Measurements from ENCODE around the gene DDN. TPM values are rescaled to one million over a fixed set of nuclear protein-coding genes. Genes with fewer than 3 reads are reported as not detected.

Gene DDN
- total RNA-seq, 2 experiments from 2014 or later = 0.10 to 0.17 TPM

DNA sequence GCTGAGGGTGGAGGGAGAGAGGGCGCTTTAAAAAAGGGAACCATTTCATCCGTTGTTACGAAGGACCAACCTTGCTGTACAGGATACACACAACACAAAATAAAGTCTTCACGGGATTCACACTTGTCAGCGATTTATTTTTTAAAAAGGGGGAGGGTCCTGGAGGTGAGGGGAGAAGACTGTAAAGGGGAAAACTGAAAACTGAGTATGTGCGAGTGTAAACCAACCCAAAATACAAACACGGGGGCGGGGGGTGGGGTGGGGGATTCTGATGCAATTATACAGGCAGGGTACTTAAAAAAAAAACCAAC is 19.9 kb upstream of the DDN start:
- Mint-ChIP-seq H3K4me1 (peaks cover 43% of the 10 kb centered on the region), H3K9me3 (no peaks in the 10 kb centered on the region), H3K27ac (peak overlapping the region; percentile 99), H3K36me3 (ENCODE audit: low read depth) (peaks cover 34% of the 10 kb centered on the region), H3K4me3 (peak overlapping the region; percentile 95), H3K27me3 (no peaks in the 10 kb centered on the region)
- ChIA-PET CTCF (interaction anchor here (0.5 to 3.0 kb wide), 11 partner anchors 11 to 271 kb away, joined by 3 to 17 read pairs (median 4); partner anchors contain the start of genes DDN and FKBP11), POLR2A (no interaction called here)
- DNase-seq = no peak

DNA sequence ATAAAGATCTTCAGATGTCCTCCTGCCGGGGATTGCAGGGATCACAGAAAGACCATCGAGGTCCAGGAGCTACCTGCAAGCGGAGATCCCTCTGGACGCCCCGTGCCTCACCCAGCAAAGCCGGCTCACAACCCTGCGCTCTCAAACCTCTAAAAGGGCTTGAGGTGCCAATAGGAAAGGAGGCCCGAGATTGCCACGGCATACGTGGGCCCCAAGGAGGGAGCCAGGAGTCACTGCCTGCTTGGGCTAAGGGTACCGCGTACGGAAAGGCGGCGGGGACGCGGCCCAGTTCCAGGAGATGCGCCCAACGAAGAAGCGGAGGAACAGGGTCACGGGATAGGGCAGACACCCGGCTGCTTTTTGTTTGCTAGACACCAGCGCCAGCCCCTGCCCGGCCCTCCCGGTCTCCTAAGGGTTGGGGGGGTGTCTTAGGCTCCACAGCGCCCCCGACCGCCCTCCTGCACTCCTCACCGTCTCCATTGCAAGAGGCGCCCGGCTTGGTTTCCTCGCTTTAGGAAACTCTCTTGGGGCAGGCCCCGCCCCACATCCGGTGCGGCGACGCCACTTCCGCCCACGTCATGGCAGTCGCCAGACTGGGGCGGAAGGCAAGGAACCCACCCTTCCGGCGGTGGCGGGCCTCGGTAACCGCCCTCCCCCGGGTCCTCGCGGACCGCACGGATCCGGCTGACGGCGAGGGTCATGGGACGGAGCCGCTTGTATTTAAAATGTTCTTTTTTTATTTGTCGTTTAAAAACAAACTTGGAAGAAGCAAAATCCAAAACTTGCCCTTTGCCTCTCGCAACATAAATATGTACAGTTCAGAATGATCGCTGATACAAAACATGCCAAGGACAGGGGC is 19.3 kb upstream of the DDN start, which contains the start of gene PRKAG1:
Gene PRKAG1 (minus strand): TSS at position 516 of the 859 bp plus-strand sequence. CDS start 36 bp downstream, at position 480.
- H3K27ac Mint-ChIP-seq = peak within 1 kb of the TSS; percentile 99
- POLR2A ChIA-PET = no interaction called here

DNA sequence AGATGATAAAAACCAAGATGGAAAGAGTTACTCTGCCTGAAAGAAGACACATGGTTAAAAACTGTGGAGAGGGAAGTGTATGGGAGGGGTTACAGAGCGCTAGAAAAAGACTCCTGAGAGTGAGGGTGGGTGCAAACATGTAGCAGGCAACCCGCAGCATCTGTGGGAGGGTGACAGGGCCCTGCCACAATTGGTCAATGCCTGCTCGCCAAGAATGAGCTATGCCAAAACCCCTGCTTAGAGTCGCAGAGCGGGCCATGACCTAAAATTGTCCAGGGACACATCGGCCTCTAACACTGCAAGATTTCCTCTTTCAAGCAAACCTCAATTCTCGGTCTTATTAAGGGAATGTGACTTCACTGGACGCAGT is 18.7 kb upstream of the DDN start:
- POLR2A ChIA-PET = no interaction called here
- DNase-seq = peak; percentile 33
- H3K4me3 Mint-ChIP-seq = peak overlapping the region; percentile 95
- peaks cover 34% of the 10 kb centered on the region for H3K36me3 Mint-ChIP-seq (ENCODE audit: low read depth)
- no peaks in the 10 kb centered on the region for H3K9me3 Mint-ChIP-seq
- no peaks in the 10 kb centered on the region for H3K27me3 Mint-ChIP-seq
- CTCF ChIA-PET = interaction anchor here (1.0 to 2.4 kb wide), 6 partner anchors 13 to 165 kb away, joined by 3 to 8 read pairs (median 6); no protein-coding TSS in a partner anchor
- H3K27ac Mint-ChIP-seq = peak overlapping the region; percentile 99
- peaks cover 43% of the 10 kb centered on the region for H3K4me1 Mint-ChIP-seq

More for the DNA sequence above, 19.3 kb upstream of the DDN start, which contains the start of gene PRKAG1:
- Mint-ChIP-seq H3K4me3 (peak within 1 kb of the TSS; percentile 95), H3K27me3 (no peaks in the 10 kb centered on the region), H3K9me3 (no peaks in the 10 kb centered on the region), H3K36me3 (ENCODE audit: low read depth) (peaks cover 33% of the 10 kb centered on the region), H3K4me1 (peaks cover 43% of the 10 kb centered on the region)
- CTCF ChIA-PET = interaction anchor here (0.5 to 3.0 kb wide), 11 partner anchors 11 to 165 kb away, joined by 3 to 17 read pairs (median 5); partner anchors contain the start of gene DDN
- DNase-seq = peak; percentile 97

DNA sequence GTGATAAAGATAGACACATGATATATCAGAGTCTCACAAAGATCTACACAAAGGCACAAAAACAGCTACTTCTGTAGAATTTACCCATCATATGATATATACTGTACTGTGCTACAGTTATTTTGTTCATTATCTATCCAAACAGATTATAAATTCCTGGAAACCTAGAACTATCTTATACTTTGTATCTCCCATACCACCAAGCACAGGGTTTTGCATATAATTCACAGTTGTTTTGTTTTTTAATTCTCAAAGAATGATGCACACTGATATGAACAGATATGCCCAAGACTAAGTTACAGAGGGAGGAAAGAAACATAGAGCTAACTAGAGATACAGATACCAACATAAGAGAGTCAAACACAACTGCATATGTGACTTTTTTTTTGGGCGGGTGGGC is 16.0 kb upstream of the DDN start:
- H3K36me3 Mint-ChIP-seq (ENCODE audit: low read depth) = peaks cover 32% of the 10 kb centered on the region
- no peak overlapping the region for H3K4me3 Mint-ChIP-seq

DNA sequence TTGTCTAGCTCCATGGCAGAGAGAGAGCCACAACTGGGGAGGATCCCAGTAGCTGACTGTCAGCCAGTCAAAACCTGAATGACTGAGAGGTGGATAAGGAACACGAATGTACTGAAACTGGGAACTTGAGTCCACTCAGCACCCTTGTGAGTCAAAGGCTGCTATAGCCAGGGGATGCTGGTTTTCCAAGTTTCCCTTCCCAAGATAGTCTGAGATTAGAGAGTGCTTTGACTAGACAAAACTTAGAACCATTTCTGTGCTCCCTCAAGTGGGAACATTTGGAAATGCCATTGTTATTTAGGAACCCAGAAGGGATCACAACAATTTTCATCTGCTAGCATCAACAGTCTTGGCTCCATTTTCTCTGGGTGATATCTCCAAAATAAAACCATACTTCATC is 15.4 kb upstream of the DDN start:
- no peak for DNase-seq
- peaks cover 37% of the 10 kb centered on the region for H3K4me1 Mint-ChIP-seq
- no peak overlapping the region for H3K27ac Mint-ChIP-seq
- no peaks in the 10 kb centered on the region for H3K9me3 Mint-ChIP-seq
- ChIA-PET CTCF (interaction anchor here (0.9 to 5.0 kb wide), 4 partner anchors 10 to 78 kb away, joined by 3 to 36 read pairs (median 4); partner anchors contain the start of gene DDN), POLR2A (no interaction called here)
- H3K27me3 Mint-ChIP-seq = no peaks in the 10 kb centered on the region
- H3K36me3 Mint-ChIP-seq (ENCODE audit: low read depth) = peaks cover 35% of the 10 kb centered on the region
- H3K4me3 Mint-ChIP-seq = no peak overlapping the region

More for the DNA sequence above, 16.0 kb upstream of the DDN start:
- no peaks in the 10 kb centered on the region for H3K9me3 Mint-ChIP-seq
- DNase-seq = no peak
- peaks cover 43% of the 10 kb centered on the region for H3K4me1 Mint-ChIP-seq
- ChIA-PET CTCF (interaction anchor here (1.2 to 5.0 kb wide), 4 partner anchors 10 to 28 kb away, joined by 3 to 36 read pairs (median 5); partner anchors contain the start of gene DDN), POLR2A (no interaction called here)
- no peaks in the 10 kb centered on the region for H3K27me3 Mint-ChIP-seq
- H3K27ac Mint-ChIP-seq = no peak overlapping the region

DNA sequence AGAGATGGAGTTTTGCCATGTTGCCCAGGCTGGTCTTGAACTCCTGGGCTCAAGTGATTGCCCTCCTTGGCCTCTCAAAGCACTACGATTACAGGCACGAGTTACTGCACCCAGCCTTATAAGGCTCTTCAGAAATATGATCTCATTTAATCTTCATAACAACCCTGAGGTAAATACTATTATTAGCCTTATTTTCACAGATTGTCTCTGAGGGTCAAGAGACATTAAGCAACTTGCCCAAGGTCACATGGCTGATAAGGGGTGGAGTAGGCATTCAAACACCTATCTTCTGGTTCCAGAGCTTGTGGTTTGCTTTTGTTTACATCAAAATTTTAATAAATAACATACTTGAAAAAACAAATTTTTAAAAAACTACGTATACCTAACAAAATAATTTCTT is 14.3 kb upstream of the DDN start:
- Mint-ChIP-seq H3K27ac (no peak overlapping the region), H3K27me3 (no peaks in the 10 kb centered on the region), H3K4me1 (peaks cover 30% of the 10 kb centered on the region), H3K9me3 (no peaks in the 10 kb centered on the region), H3K4me3 (no peak overlapping the region), H3K36me3 (ENCODE audit: low read depth) (peaks cover 34% of the 10 kb centered on the region)
- CTCF ChIA-PET = interaction anchor here (2.1 to 5.0 kb wide), 3 partner anchors 15 to 25 kb away, joined by 4 to 36 read pairs (median 9); partner anchors contain the start of gene DDN
- no peak for DNase-seq
- POLR2A ChIA-PET = no interaction called here

DNA sequence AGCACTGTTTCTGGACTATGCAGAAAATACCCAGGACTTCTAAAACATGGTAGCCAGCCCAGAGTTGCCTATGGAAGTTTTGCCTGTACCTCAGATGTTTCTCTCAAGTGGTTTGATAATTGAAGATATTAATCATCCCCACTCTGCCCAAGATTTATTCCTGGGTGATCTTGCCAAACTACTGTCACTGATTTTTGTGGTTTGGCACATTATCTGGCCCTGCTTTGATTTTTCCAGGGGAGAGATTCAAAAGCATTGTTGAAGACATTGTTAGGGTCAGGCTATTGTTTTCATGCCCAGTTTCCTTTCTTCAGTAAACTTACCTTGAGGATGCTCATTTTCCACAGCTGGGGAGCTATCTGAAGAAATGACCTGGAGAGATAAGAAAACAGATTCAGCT is 13.6 kb upstream of the DDN start:
- H3K36me3 Mint-ChIP-seq (ENCODE audit: low read depth) = peaks cover 32% of the 10 kb centered on the region
- CTCF ChIA-PET = interaction anchor here (0.7 to 5.0 kb wide), 3 partner anchors 10 to 25 kb away, joined by 3 to 36 read pairs (median 9); partner anchors contain the start of gene DDN
- H3K4me1 Mint-ChIP-seq = peaks cover 27% of the 10 kb centered on the region
- POLR2A ChIA-PET = no interaction called here
- no peak overlapping the region for H3K27ac Mint-ChIP-seq
- no peaks in the 10 kb centered on the region for H3K9me3 Mint-ChIP-seq
- DNase-seq = no peak
- no peak overlapping the region for H3K4me3 Mint-ChIP-seq
- H3K27me3 Mint-ChIP-seq = no peaks in the 10 kb centered on the region

DNA sequence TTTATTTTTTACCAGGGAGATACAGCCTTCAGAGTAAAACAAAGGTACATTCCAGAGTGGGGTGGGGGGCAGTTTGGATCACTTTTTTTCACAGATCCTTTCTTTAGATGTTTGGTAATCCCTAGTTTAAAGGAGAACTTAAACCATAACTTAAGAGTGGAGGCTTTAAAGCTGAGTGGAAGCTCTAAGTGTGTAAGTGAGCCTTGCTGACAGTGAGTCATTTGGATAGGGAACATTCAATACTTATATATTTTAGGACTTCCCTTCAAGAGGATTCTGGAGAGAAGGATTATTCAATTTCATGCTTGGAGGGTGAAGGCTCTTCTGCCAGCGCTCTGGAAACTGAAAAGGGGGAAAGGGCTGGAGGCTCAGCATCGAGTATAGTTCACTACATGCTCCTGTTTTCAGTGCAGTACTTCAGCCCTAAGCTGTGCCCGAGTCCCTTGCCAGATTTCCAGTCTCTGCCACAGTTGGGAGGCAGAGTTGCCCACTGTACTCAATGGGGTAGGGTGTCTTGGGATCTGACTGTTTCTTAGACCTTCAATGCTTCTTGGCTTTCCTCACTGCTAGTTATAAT is 11.0 kb upstream of the DDN start:
- no peaks in the 10 kb centered on the region for H3K27me3 Mint-ChIP-seq
- H3K4me3 Mint-ChIP-seq = no peak overlapping the region
- CTCF ChIA-PET = no interaction called here
- no peaks in the 10 kb centered on the region for H3K9me3 Mint-ChIP-seq
- DNase-seq = no peak
- H3K27ac Mint-ChIP-seq = no peak overlapping the region
- POLR2A ChIA-PET = no interaction called here
- H3K36me3 Mint-ChIP-seq (ENCODE audit: low read depth) = peaks cover 18% of the 10 kb centered on the region
- H3K4me1 Mint-ChIP-seq = peaks cover 5% of the 10 kb centered on the region

DNA sequence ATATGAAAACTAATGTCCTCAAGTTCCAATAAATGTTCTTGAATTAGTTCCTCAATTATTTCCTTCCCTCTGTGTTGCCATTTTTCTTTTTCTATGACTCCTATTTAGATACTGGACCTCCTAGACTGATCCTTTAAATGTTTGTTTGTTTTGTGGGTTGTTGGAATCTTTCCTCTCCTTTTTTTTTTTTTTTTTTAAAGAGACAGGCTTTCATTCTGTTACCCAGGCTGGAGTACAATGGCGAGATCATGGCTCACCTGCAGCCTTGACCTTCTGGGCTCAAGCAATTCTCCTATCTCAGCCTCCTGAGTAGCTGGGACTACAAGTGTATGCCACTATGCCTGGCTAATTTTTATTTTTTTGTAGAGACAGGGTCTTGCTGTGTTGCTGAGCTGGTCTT is 9.8 kb upstream of the DDN start:
- ChIA-PET CTCF (interaction anchor here (1.4 kb wide), 1 partner anchor 12 kb away, joined by 8 read pairs; no protein-coding TSS in a partner anchor), POLR2A (no interaction called here)
- no peaks in the 10 kb centered on the region for H3K27me3 Mint-ChIP-seq
- H3K4me3 Mint-ChIP-seq = no peak overlapping the region
- H3K36me3 Mint-ChIP-seq (ENCODE audit: low read depth) = peaks cover 28% of the 10 kb centered on the region
- H3K27ac Mint-ChIP-seq = no peak overlapping the region
- H3K4me1 Mint-ChIP-seq = no peaks in the 10 kb centered on the region
- DNase-seq = no peak
- no peaks in the 10 kb centered on the region for H3K9me3 Mint-ChIP-seq

DNA sequence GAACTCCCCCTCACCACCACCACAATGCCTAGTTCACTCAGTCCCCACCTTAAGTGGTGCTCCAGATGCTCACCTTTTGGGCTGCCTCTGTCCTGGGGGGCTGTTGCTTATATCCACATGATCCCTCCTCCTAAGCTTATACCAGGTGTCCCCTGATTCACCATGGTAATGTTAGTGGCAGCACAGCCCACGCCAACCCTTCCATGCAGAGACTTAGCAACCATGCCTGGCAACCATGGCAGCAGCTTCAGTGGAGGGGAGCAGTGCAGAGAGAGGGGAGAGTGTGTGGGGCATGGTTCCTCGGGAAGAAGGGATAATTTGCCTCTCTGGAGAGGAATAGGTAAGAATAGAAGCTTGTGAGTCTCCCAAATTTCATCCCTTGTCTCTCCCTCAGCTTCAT is 1.2 kb upstream of the DDN start:
- Mint-ChIP-seq H3K27ac (no peak overlapping the region), H3K27me3 (peaks cover 42% of the 10 kb centered on the region), H3K4me1 (peaks cover 28% of the 10 kb centered on the region), H3K9me3 (no peaks in the 10 kb centered on the region), H3K4me3 (no peak overlapping the region), H3K36me3 (ENCODE audit: low read depth) (peaks cover 39% of the 10 kb centered on the region)
- ChIA-PET CTCF (interaction anchor here (0.5 to 6.6 kb wide), 8 partner anchors 12 to 67 kb away, joined by 3 to 36 read pairs (median 10); partner anchors contain the start of genes PRKAG1 and WNT1), POLR2A (interaction anchor here (0.6 kb wide), 1 partner anchor 78 kb away, joined by 3 read pairs; no protein-coding TSS in a partner anchor)
- no peak for DNase-seq

DNA sequence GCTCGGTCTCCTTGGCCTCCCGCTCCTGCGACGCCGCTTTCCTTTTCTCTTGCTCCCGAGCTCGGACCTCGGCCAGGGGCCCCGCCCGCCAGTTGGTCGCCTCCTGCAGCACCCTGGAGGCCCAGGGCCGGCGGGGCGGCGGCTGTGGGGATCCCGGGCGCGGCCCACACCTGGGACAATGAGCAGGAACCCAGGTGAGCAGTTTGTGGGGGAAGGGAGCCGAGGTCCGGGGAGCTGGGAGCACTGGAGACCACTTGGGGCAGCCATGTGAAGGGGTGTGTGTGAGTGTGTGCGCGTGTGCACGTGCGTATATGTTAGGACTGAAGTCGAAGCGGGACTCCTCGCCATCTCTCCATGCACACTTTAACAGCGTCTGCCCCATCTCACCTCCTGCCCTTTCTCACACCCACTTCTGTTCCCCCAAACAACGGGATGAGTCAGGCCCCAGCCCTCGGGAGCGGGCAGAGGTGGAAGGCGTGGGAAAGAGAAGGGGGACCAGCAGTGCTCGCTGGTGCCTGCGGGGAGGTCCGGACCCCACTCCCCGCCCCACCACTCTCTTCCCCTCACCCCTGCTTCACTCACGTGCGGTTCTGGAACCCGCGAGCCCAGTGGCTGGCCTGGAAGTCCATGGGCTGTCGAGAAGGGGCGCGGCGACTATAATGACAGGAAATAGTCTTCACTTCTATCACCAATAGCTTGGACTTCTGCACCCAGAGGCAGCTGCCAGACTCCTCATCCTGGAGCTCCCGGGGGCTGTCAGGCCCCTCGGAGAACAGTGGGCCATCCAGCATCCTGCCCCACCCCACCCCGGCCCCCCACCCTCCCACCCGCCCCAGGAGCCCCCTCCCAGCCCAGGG is 450 bp downstream of the DDN start:
- Mint-ChIP-seq H3K4me1 (peaks cover 33% of the 10 kb centered on the region), H3K4me3 (peak overlapping the region; percentile 37), H3K36me3 (ENCODE audit: low read depth) (peaks cover 27% of the 10 kb centered on the region), H3K27ac (no peak overlapping the region), H3K9me3 (no peaks in the 10 kb centered on the region), H3K27me3 (peaks cover 56% of the 10 kb centered on the region)
- ChIA-PET CTCF (interaction anchor here (0.6 to 6.6 kb wide), 9 partner anchors 10 to 175 kb away, joined by 3 to 36 read pairs (median 10); partner anchors contain the start of gene WNT1), POLR2A (interaction anchor here (0.6 kb wide), 1 partner anchor 41 kb away, joined by 3 read pairs; the partner anchor contains the start of gene ARF3)
- DNase-seq = no peak
